Mesenchymal stem cell (in vitro differentiated cells and primary cell): ENCODE data around the gene PRR16.

Experiments used
- DNase-seq: peaks from one replicate; pipeline ENCODE4 v3.0.0-alpha.2; 2013
- H2AFZ ChIP-seq: one replicate; pipeline ENCODE4 v1.6.1; 2013; ENCODE audit warnings: low read depth, mild to moderate bottlenecking, control low read depth, inconsistent platforms, low read length, moderate library complexity
- H2AK5ac ChIP-seq: 2 replicates; pipeline ENCODE4 v1.6.1; 2013; ENCODE audit warnings: low read length, moderate library complexity, mild to moderate bottlenecking, inconsistent platforms; ENCODE audit not compliant: severe bottlenecking
- H2BK120ac ChIP-seq: one replicate; pipeline ENCODE4 v1.6.1; 2013; ENCODE audit warnings: low read depth, mild to moderate bottlenecking, inconsistent platforms, low read length, moderate library complexity
- H2BK12ac ChIP-seq, 2 experiments: one replicate each; pipeline ENCODE4 v1.6.1; 2013; ENCODE audit warnings: inconsistent platforms in 2 of 2, low read length in 2 of 2, mild to moderate bottlenecking in 2 of 2, moderate library complexity in 2 of 2, control low read depth in 1 of 2
- H2BK15ac ChIP-seq: one replicate; pipeline ENCODE4 v1.6.1; 2013; ENCODE audit warnings: mild to moderate bottlenecking, low read depth, inconsistent platforms; ENCODE audit not compliant: poor library complexity, severe bottlenecking
- H2BK5ac ChIP-seq: 2 replicates; pipeline ENCODE4 v1.6.1; 2013; ENCODE audit warnings: low read depth, mild to moderate bottlenecking, low read length, control low read depth, inconsistent platforms; ENCODE audit not compliant: poor library complexity, severe bottlenecking
- H3K14ac ChIP-seq, 2 experiments: one replicate each; pipeline ENCODE4 v1.6.1; 2013; ENCODE audit warnings: inconsistent platforms in 2 of 2, low read length in 2 of 2, control low read depth in 1 of 2, mild to moderate bottlenecking in 1 of 2, moderate library complexity in 1 of 2
- H3K18ac ChIP-seq, 2 experiments: one replicate each; pipeline ENCODE4 v1.6.1; 2013; ENCODE audit warnings: inconsistent platforms in 2 of 2, low read length in 2 of 2, control low read depth in 1 of 2, low read depth in 1 of 2, mild to moderate bottlenecking in 1 of 2
- H3K23ac ChIP-seq, 2 experiments: one replicate each; pipeline ENCODE4 v1.6.1; 2013; ENCODE audit warnings: inconsistent platforms in 2 of 2, low read length in 2 of 2, mild to moderate bottlenecking in 2 of 2, moderate library complexity in 2 of 2, control low read depth in 1 of 2
- H3K27ac ChIP-seq: 2 replicates; pipeline ENCODE4 v1.5.1; 2013; ENCODE audit warnings: mild to moderate bottlenecking, moderate library complexity, low read length, control low read depth, inconsistent platforms; ENCODE audit not compliant: poor library complexity, severe bottlenecking
- H3K27me3 ChIP-seq, 2 experiments: 2 replicates each; pipeline versions ENCODE4 v1.6.1 to v1.7.0; 2013; ENCODE audit warnings: low read length in 2 of 2, mild to moderate bottlenecking in 2 of 2, moderate library complexity in 2 of 2, control low read depth in 1 of 2, inconsistent platforms in 1 of 2; ENCODE audit not compliant: control insufficient read depth in 1 of 2, insufficient read depth in 1 of 2
- H3K36me3 ChIP-seq, 2 experiments: 2 replicates each; pipeline versions ENCODE4 v1.6.1 to v1.7.0; 2013; ENCODE audit warnings: low read length in 2 of 2, control low read depth in 1 of 2, inconsistent platforms in 1 of 2, low read depth in 1 of 2, mild to moderate bottlenecking in 1 of 2; ENCODE audit not compliant: insufficient read depth in 2 of 2, control insufficient read depth in 1 of 2
- H3K4ac ChIP-seq, 2 experiments: one replicate each; pipeline ENCODE4 v1.6.1; 2013; ENCODE audit warnings: inconsistent platforms in 2 of 2, low read length in 2 of 2, mild to moderate bottlenecking in 2 of 2, moderate library complexity in 2 of 2, control low read depth in 1 of 2, low read depth in 1 of 2
- H3K4me1 ChIP-seq: 2 replicates; pipeline ENCODE4 v1.6.1; 2013; ENCODE audit warnings: low read depth, low read length, control low read depth; ENCODE audit not compliant: control insufficient read depth, insufficient read depth
- H3K4me2 ChIP-seq: 2 replicates; pipeline ENCODE4 v1.6.1; 2013; ENCODE audit warnings: low read length, mild to moderate bottlenecking, inconsistent platforms; ENCODE audit not compliant: poor library complexity, severe bottlenecking
- H3K4me3 ChIP-seq, 2 experiments: 2 replicates each; pipeline versions ENCODE4 v1.5.1 to v1.7.0; 2013; ENCODE audit warnings: low read length in 2 of 2, mild to moderate bottlenecking in 2 of 2, control low read depth in 1 of 2, low read depth in 1 of 2; ENCODE audit not compliant: insufficient read depth in 1 of 2
- H3K79me1 ChIP-seq: replicated peaks from 2 replicates; pipeline ENCODE4 v1.6.1; 2013; ENCODE audit warnings: mild to moderate bottlenecking, control low read depth, low read length, inconsistent platforms; ENCODE audit not compliant: poor library complexity, severe bottlenecking
- H3K9ac ChIP-seq: 2 replicates; pipeline ENCODE4 v1.7.0; 2013; ENCODE audit warnings: mild to moderate bottlenecking, low read length, moderate library complexity
- H3K9me3 ChIP-seq: 2 replicates; pipeline ENCODE4 v1.7.0; 2013; ENCODE audit warnings: mild to moderate bottlenecking, low read length; ENCODE audit not compliant: control insufficient read depth
- H4K8ac ChIP-seq: one replicate; pipeline ENCODE4 v1.6.1; 2013; ENCODE audit warnings: inconsistent platforms, mild to moderate bottlenecking, low read length, moderate library complexity
- H4K91ac ChIP-seq: one replicate; pipeline ENCODE4 v1.6.1; 2013; ENCODE audit warnings: mild to moderate bottlenecking, low read length, inconsistent platforms
- WGBS: methylation state at CpG from one replicate; pipeline ENCODE4 v1.1.7; 2013; ENCODE audit warnings: mixed read lengths; 5-methylcytosine and 5-hydroxymethylcytosine counted together

PRR16 gene

GRCh38 chr5:120507800-120508463, 43.8 kb downstream of the PRR16 start:
- no peaks in the 10 kb centered on the region for H3K36me3 ChIP-seq
- peaks cover 16% of the 10 kb centered on the region for H3K79me1 ChIP-seq
- H2BK12ac ChIP-seq = no peak overlapping the region
- H2BK5ac ChIP-seq = no peak overlapping the region
- no peak overlapping the region for H3K9ac ChIP-seq
- H2BK15ac ChIP-seq = no peak overlapping the region
- H3K18ac ChIP-seq = no peak overlapping the region
- no peak overlapping the region for H2AK5ac ChIP-seq
- H3K9me3 ChIP-seq = no peaks in the 10 kb centered on the region
- H3K4me2 ChIP-seq = no peak overlapping the region
- H3K14ac ChIP-seq = no peak overlapping the region
- H4K91ac ChIP-seq = no peak overlapping the region
- H3K23ac ChIP-seq = no peak overlapping the region
- H3K27ac ChIP-seq = no peak overlapping the region
- no peak overlapping the region for H4K8ac ChIP-seq
- H3K4me3 ChIP-seq = no peak overlapping the region
- WGBS = 100% methylated on average over 1 of the region's 2 CpGs
- DNase-seq = peak; percentile 44
- H3K4ac ChIP-seq = no peak overlapping the region
- H2AFZ ChIP-seq = no peak overlapping the region
- peaks cover 4% of the 10 kb centered on the region for H3K4me1 ChIP-seq
- H2BK120ac ChIP-seq = no peak overlapping the region
- H3K27me3 ChIP-seq = no peaks in the 10 kb centered on the region

GRCh38 chr5:120509053-120509452, 45.0 kb downstream of the PRR16 start:
- no peaks in the 10 kb centered on the region for H3K36me3 ChIP-seq
- H3K27ac ChIP-seq = no peak overlapping the region
- H3K18ac ChIP-seq = no peak overlapping the region
- no peak overlapping the region for H4K8ac ChIP-seq
- no peak overlapping the region for H2AK5ac ChIP-seq
- H2BK120ac ChIP-seq = no peak overlapping the region
- DNase-seq = no peak
- H2BK5ac ChIP-seq = no peak overlapping the region
- H3K4me2 ChIP-seq = no peak overlapping the region
- H3K9me3 ChIP-seq = no peaks in the 10 kb centered on the region
- no peak overlapping the region for H2BK12ac ChIP-seq
- H2AFZ ChIP-seq = no peak overlapping the region
- H3K4ac ChIP-seq = no peak overlapping the region
- no peak overlapping the region for H4K91ac ChIP-seq
- H3K14ac ChIP-seq = no peak overlapping the region
- H3K9ac ChIP-seq = no peak overlapping the region
- H3K4me3 ChIP-seq = no peak overlapping the region
- H3K4me1 ChIP-seq = peaks cover 4% of the 10 kb centered on the region
- 88% methylated on average over 2 of the region's 3 CpGs for WGBS
- H2BK15ac ChIP-seq = no peak overlapping the region
- no peaks in the 10 kb centered on the region for H3K27me3 ChIP-seq
- H3K23ac ChIP-seq = no peak overlapping the region
- H3K79me1 ChIP-seq = peaks cover 21% of the 10 kb centered on the region

- Histone ChIP-seq H2BK5ac (no peak overlapping the region), H2BK120ac (no peak overlapping the region), H2AK5ac (no peak overlapping the region), H4K8ac (no peak overlapping the region), H2BK12ac (no peak overlapping the region), H3K23ac (no peak overlapping the region), H3K9me3 (no peaks in the 10 kb centered on the region), H3K9ac (no peak overlapping the region), H3K4me2 (no peak overlapping the region), H3K4me1 (peaks cover 4% of the 10 kb centered on the region), H3K4ac (no peak overlapping the region), H3K18ac (no peak overlapping the region), H3K14ac (no peak overlapping the region), H2BK15ac (no peak overlapping the region), H3K36me3 (no peaks in the 10 kb centered on the region), H3K4me3 (no peak overlapping the region), H3K27me3 (no peaks in the 10 kb centered on the region), H4K91ac (no peak overlapping the region), H2AFZ (no peak overlapping the region), H3K79me1 (peaks cover 19% of the 10 kb centered on the region), H3K27ac (no peak overlapping the region)
- WGBS = 83% methylated on average over 1 of the region's 2 CpGs
- DNase-seq = no peak
Measured at GRCh38 chr5:120510098-120510637, 46.1 kb downstream of the PRR16 start.

GRCh38 chr5:120510994-120511686, 47.0 kb downstream of the PRR16 start:
- no peak overlapping the region for H2BK120ac ChIP-seq
- no peaks in the 10 kb centered on the region for H3K27me3 ChIP-seq
- H3K27ac ChIP-seq = no peak overlapping the region
- H4K91ac ChIP-seq = no peak overlapping the region
- H2BK5ac ChIP-seq = no peak overlapping the region
- no peak overlapping the region for H3K4ac ChIP-seq
- no peak for DNase-seq
- H3K4me2 ChIP-seq = no peak overlapping the region
- no peak overlapping the region for H2BK12ac ChIP-seq
- no peak overlapping the region for H2AK5ac ChIP-seq
- no peak overlapping the region for H3K9ac ChIP-seq
- peaks cover 19% of the 10 kb centered on the region for H3K79me1 ChIP-seq
- H3K23ac ChIP-seq = no peak overlapping the region
- H3K4me1 ChIP-seq = peaks cover 4% of the 10 kb centered on the region
- H3K18ac ChIP-seq = no peak overlapping the region
- no peak overlapping the region for H2BK15ac ChIP-seq
- H3K4me3 ChIP-seq = no peak overlapping the region
- no peak overlapping the region for H3K14ac ChIP-seq
- no peaks in the 10 kb centered on the region for H3K36me3 ChIP-seq
- no peak overlapping the region for H2AFZ ChIP-seq
- no peak overlapping the region for H4K8ac ChIP-seq
- no peaks in the 10 kb centered on the region for H3K9me3 ChIP-seq
- WGBS = 96% methylated on average over 2 of the region's 4 CpGs
